CD4-positive, alpha-beta T cell treated with Interleukin-12 subunit alpha and Interleukin-12 subunit beta, for 1 hour (primary cell): ENCODE results near the gene CSTPP1.
A peak's percentile ranks its signal among the peaks of the same experiment; 100 is the strongest.
"Not testable (repeated sequence)": the region's sequence is repeated elsewhere in the genome, so short reads cannot be mapped to it uniquely, and the experiment has no call there.

Experiments
- DNase-seq: peaks from one replicate; pipeline ENCODE4 v3.0.0-alpha.2; 2020

CSTPP1 gene

GRCh38 chr11:46961041-46961440 lies 24.5 kb downstream of the CSTPP1 start:
- no peak for DNase-seq

- not testable (repeated sequence) for DNase-seq
Observed at GRCh38 chr11:46961886-46962285, 25.3 kb downstream of the CSTPP1 start.

GRCh38 chr11:46963844-46964243 lies 27.3 kb downstream of the CSTPP1 start:
- DNase-seq = no peak

- no peak for DNase-seq
Observed at GRCh38 chr11:46966773-46967172, 30.2 kb downstream of the CSTPP1 start.

GRCh38 chr11:46967962-46968361 lies 31.4 kb downstream of the CSTPP1 start:
- DNase-seq = no peak

GRCh38 chr11:46969379-46969778 lies 32.8 kb downstream of the CSTPP1 start:
- no peak for DNase-seq

GRCh38 chr11:46970913-46971625 lies 34.5 kb downstream of the CSTPP1 start:
- no peak for DNase-seq

GRCh38 chr11:46972343-46972742 lies 35.8 kb downstream of the CSTPP1 start:
- no peak for DNase-seq

GRCh38 chr11:46972821-46973220 lies 36.3 kb downstream of the CSTPP1 start:
- no peak for DNase-seq

- DNase-seq = no peak
Observed at GRCh38 chr11:46976182-46976854, 39.8 kb downstream of the CSTPP1 start.

GRCh38 chr11:46977038-46977813 lies 40.7 kb downstream of the CSTPP1 start:
- no peak for DNase-seq

- no peak for DNase-seq
Observed at GRCh38 chr11:46978005-46978491, 41.5 kb downstream of the CSTPP1 start.

GRCh38 chr11:46979358-46979757 lies 42.8 kb downstream of the CSTPP1 start:
- no peak for DNase-seq

GRCh38 chr11:46981436-46981835 lies 44.9 kb downstream of the CSTPP1 start:
- DNase-seq = peak; percentile 5

- no peak for DNase-seq
Observed at GRCh38 chr11:46982797-46983452, 46.4 kb downstream of the CSTPP1 start.

GRCh38 chr11:46983598-46983997 lies 47.0 kb downstream of the CSTPP1 start:
- no peak for DNase-seq

GRCh38 chr11:46984548-46984947 lies 48.0 kb downstream of the CSTPP1 start:
- no peak for DNase-seq

GRCh38 chr11:46984987-46985386 lies 48.4 kb downstream of the CSTPP1 start:
- DNase-seq = no peak

GRCh38 chr11:46987183-46987582 lies 50.6 kb downstream of the CSTPP1 start:
- no peak for DNase-seq

GRCh38 chr11:46989810-46990487 lies 53.4 kb downstream of the CSTPP1 start:
- DNase-seq = not testable (repeated sequence)

- DNase-seq = no peak
Observed at GRCh38 chr11:46991391-46991790, 54.8 kb downstream of the CSTPP1 start.

- DNase-seq = not testable (repeated sequence)
Observed at GRCh38 chr11:46992386-46992785, 55.8 kb downstream of the CSTPP1 start.
